DND-41 (cell line): Measurements from ENCODE around the gene CLEC14A.

ENCODE experiments used
- ATAC-seq: fragments of 200-7000 bp; cut with Tn5 transposase; 3 replicates; pipeline ENCODE4 v1.9.1; 2021; ENCODE audit warnings: low read depth; ENCODE audit not compliant: insufficient read depth
- DNase-seq: peaks from one replicate; pipeline ENCODE4 v3.0.0-alpha.2; 2020
- H2AFZ ChIP-seq: 2 replicates; pipeline ENCODE4 v1.6.0; 2012; ENCODE audit warnings: low read depth, low read length
- H3K27ac ChIP-seq: 2 replicates; pipeline ENCODE4 v1.5.1; 2012; ENCODE audit warnings: low read length, inconsistent platforms
- H3K27me3 ChIP-seq: fragments of 200-600 bp; sonication (generic); 2 replicates; pipeline ENCODE4 v1.6.0; 2012; ENCODE audit warnings: low read length, mild to moderate bottlenecking, inconsistent platforms; ENCODE audit not compliant: insufficient read depth, poor library complexity
- H3K36me3 ChIP-seq: 2 replicates; pipeline ENCODE4 v1.5.1; 2012; ENCODE audit warnings: low read length, inconsistent platforms; ENCODE audit not compliant: insufficient read depth
- H3K4me1 ChIP-seq: 2 replicates; pipeline ENCODE4 v1.5.1; 2012; ENCODE audit warnings: mild to moderate bottlenecking, low read length; ENCODE audit not compliant: insufficient read depth
- H3K4me2 ChIP-seq: 2 replicates; pipeline ENCODE4 v1.6.0; 2012; ENCODE audit warnings: mild to moderate bottlenecking, moderate library complexity, low read length, inconsistent platforms; ENCODE audit not compliant: insufficient read depth
- H3K4me3 ChIP-seq, 2 experiments: fragments of 200-600 bp in 1 of 2; shearing (Covaris generic) in 1 of 2; 2 replicates each; pipeline ENCODE4 v1.5.1; 2012 to 2016; ENCODE audit warnings: inconsistent platforms in 2 of 2, low read length in 2 of 2, mild to moderate bottlenecking in 2 of 2, low read depth in 1 of 2, moderate library complexity in 1 of 2
- H3K79me2 ChIP-seq: 2 replicates; pipeline ENCODE4 v1.6.0; 2012; ENCODE audit warnings: low read length, inconsistent platforms; ENCODE audit not compliant: insufficient read depth
- H3K9ac ChIP-seq: 2 replicates; pipeline ENCODE4 v1.6.0; 2012; ENCODE audit warnings: low read depth, mild to moderate bottlenecking, inconsistent platforms, low read length, moderate library complexity
- H3K9me3 ChIP-seq: 2 replicates; pipeline ENCODE4 v1.5.1; 2012; ENCODE audit warnings: low read length, moderate library complexity, mild to moderate bottlenecking, inconsistent platforms; ENCODE audit not compliant: insufficient read depth, severe bottlenecking
- H4K20me1 ChIP-seq: 2 replicates; pipeline ENCODE4 v1.6.0; 2012; ENCODE audit warnings: low read length; ENCODE audit not compliant: insufficient read depth
- EZH2 ChIP-seq: IDR thresholded peaks from 3 replicates; pipeline ENCODE4 v1.6.1; 2012; ENCODE audit warnings: borderline replicate concordance, low read depth, mild to moderate bottlenecking, moderate library complexity, low read length, inconsistent platforms; ENCODE audit not compliant: severe bottlenecking
- TF ChIP-seq, protein P1 (sequence below): IDR thresholded peaks from 2 replicates; pipeline ENCODE4 v1.5.1; 2012; ENCODE audit warnings: borderline replicate concordance, low read length, moderate library complexity, mild to moderate bottlenecking; ENCODE audit not compliant: poor library complexity, severe bottlenecking; ENCODE audit errors: extremely low read depth

The CLEC14A gene

DNA sequence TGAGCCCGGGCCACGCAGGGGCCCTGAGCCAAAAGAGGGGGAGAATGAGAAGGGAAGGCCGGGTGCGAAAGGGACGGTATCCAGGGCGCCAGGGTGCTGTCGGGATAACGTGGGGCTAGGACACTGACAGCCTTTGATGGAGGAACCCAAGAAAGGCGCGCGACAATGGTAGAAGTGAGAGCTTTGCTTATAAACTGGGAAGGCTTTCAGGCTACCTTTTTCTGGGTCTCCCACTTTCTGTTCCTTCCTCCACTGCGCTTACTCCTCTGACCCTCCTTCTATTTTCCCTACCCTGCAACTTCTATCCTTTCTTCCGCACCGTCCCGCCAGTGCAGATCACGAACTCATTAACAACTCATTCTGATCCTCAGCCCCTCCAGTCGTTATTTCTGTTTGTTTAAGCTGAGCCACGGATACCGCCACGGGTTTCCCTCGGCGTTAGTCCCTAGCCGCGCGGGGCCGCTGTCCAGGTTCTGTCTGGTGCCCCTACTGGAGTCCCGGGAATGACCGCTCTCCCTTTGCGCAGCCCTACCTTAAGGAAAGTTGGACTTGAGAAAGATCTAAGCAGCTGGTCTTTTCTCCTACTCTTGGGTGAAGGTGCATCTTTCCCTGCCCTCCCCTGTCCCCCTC lies 45.2 kb downstream of the CLEC14A start:
- H3K79me2 ChIP-seq = no peaks in the 10 kb centered on the region
- H3K27me3 ChIP-seq = no peaks in the 10 kb centered on the region
- no peaks in the 10 kb centered on the region for H4K20me1 ChIP-seq
- TF ChIP-seq EZH2 = no peak
- TF ChIP-seq, protein P1, sequence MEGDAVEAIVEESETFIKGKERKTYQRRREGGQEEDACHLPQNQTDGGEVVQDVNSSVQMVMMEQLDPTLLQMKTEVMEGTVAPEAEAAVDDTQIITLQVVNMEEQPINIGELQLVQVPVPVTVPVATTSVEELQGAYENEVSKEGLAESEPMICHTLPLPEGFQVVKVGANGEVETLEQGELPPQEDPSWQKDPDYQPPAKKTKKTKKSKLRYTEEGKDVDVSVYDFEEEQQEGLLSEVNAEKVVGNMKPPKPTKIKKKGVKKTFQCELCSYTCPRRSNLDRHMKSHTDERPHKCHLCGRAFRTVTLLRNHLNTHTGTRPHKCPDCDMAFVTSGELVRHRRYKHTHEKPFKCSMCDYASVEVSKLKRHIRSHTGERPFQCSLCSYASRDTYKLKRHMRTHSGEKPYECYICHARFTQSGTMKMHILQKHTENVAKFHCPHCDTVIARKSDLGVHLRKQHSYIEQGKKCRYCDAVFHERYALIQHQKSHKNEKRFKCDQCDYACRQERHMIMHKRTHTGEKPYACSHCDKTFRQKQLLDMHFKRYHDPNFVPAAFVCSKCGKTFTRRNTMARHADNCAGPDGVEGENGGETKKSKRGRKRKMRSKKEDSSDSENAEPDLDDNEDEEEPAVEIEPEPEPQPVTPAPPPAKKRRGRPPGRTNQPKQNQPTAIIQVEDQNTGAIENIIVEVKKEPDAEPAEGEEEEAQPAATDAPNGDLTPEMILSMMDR = no peak
- no peaks in the 10 kb centered on the region for H3K36me3 ChIP-seq
- no peak overlapping the region for H3K4me2 ChIP-seq
- no peak for DNase-seq
- no peak for ATAC-seq
- peaks cover 16% of the 10 kb centered on the region for H3K9me3 ChIP-seq
- H3K9ac ChIP-seq = no peak overlapping the region
- H3K4me1 ChIP-seq = no peaks in the 10 kb centered on the region
- H2AFZ ChIP-seq = no peak overlapping the region
- H3K27ac ChIP-seq = no peak overlapping the region
- H3K4me3 ChIP-seq = no peak overlapping the region

DNA sequence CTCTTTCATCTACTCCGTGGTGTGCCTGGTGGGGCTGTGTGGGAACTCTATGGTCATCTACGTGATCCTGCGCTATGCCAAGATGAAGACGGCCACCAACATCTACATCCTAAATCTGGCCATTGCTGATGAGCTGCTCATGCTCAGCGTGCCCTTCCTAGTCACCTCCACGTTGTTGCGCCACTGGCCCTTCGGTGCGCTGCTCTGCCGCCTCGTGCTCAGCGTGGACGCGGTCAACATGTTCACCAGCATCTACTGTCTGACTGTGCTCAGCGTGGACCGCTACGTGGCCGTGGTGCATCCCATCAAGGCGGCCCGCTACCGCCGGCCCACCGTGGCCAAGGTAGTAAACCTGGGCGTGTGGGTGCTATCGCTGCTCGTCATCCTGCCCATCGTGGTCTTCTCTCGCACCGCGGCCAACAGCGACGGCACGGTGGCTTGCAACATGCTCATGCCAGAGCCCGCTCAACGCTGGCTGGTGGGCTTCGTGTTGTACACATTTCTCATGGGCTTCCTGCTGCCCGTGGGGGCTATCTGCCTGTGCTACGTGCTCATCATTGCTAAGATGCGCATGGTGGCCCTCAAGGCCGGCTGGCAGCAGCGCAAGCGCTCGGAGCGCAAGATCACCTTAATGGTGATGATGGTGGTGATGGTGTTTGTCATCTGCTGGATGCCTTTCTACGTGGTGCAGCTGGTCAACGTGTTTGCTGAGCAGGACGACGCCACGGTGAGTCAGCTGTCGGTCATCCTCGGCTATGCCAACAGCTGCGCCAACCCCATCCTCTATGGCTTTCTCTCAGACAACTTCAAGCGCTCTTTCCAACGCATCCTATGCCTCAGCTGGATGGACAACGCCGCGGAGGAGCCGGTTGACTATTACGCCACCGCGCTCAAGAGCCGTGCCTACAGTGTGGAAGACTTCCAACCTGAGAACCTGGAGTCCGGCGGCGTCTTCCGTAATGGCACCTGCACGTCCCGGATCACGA lies 46.0 kb downstream of the CLEC14A start:
- Histone ChIP-seq H3K4me2 (no peak overlapping the region), H3K36me3 (no peaks in the 10 kb centered on the region), H3K27me3 (no peaks in the 10 kb centered on the region), H3K9me3 (peaks cover 16% of the 10 kb centered on the region), H4K20me1 (no peaks in the 10 kb centered on the region), H3K27ac (no peak overlapping the region), H3K4me3 (no peak overlapping the region), H3K4me1 (no peaks in the 10 kb centered on the region), H2AFZ (no peak overlapping the region), H3K79me2 (no peaks in the 10 kb centered on the region), H3K9ac (no peak overlapping the region)
- DNase-seq (no peak), ATAC-seq (no peak)
- TF ChIP-seq EZH2 = no peak
- TF ChIP-seq, protein P1 = no peak

DNA sequence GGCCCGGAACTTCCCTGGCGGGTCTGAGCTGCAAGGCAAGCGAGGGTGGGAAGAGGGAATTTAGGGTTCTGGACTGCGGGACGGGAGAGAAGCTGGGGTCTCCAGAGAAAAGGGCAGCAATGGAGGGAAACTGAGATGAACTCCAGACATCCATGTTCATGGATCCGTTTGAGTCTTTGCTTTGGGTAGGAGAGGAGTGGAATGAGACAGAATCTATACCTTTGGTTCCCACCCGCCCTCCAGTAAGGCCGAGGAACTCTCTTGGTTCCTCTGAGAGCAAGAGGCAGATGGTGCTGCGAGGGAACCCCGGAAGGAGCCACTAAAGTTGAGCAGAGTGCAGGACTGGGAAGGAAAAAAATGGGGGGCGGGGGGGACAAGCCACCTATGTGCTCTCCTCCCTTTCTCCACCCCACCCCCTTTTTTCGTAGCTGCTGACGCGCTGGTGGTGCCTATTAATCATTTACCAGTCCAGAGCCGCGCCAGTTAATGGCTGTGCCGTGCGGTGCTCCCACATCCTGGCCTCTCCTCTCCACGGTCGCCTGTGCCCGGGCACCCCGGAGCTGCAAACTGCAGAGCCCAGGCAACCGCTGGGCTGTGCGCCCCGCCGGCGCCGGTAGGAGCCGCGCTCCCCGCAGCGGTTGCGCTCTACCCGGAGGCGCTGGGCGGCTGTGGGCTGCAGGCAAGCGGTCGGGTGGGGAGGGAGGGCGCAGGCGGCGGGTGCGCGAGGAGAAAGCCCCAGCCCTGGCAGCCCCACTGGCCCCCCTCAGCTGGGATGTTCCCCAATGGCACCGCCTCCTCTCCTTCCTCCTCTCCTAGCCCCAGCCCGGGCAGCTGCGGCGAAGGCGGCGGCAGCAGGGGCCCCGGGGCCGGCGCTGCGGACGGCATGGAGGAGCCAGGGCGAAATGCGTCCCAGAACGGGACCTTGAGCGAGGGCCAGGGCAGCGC lies 47.0 kb downstream of the CLEC14A start:
- H3K9ac ChIP-seq = no peak overlapping the region
- no peaks in the 10 kb centered on the region for H3K79me2 ChIP-seq
- TF ChIP-seq, protein P1 = no peak
- TF ChIP-seq EZH2 = no peak
- DNase-seq = no peak
- no peaks in the 10 kb centered on the region for H3K36me3 ChIP-seq
- no peak overlapping the region for H3K4me3 ChIP-seq
- no peak overlapping the region for H3K4me2 ChIP-seq
- H3K27ac ChIP-seq = no peak overlapping the region
- H3K27me3 ChIP-seq = no peaks in the 10 kb centered on the region
- H2AFZ ChIP-seq = no peak overlapping the region
- peaks cover 16% of the 10 kb centered on the region for H3K9me3 ChIP-seq
- H3K4me1 ChIP-seq = no peaks in the 10 kb centered on the region
- no peak for ATAC-seq
- H4K20me1 ChIP-seq = no peaks in the 10 kb centered on the region
